ENCODE measurements around the gene FGGY. TPM values are rescaled to one million over a fixed set of nuclear protein-coding genes. Genes with fewer than 3 reads are reported as not detected.
A peak's percentile ranks its signal among the peaks of the same experiment; 100 is the strongest.

The FGGY gene
- total RNA-seq, 2 experiments from 2014 or later, result 11.9 to 13.6 TPM

GRCh38 chr1:59442492-59442891 lies 145.6 kb downstream of the FGGY start:
- Mint-ChIP-seq H3K27ac (peak overlapping the region; percentile 1), H3K36me3 (ENCODE audit: low read depth) (no peaks in the 10 kb centered on the region), H3K27me3 (no peaks in the 10 kb centered on the region), H3K4me1 (ENCODE audit: low read depth) (peaks cover 6% of the 10 kb centered on the region), H3K4me3 (no peak overlapping the region), H3K9me3 (no peaks in the 10 kb centered on the region)
- ChIA-PET CTCF (no interaction called here), POLR2A (no interaction called here)
- intact Hi-C loops (cut with micrococcal nuclease), result no loop called here
- peak; percentile 73 for ATAC-seq
- no peak for TF ChIP-seq CTCF (IDR thresholded peaks at IDR 0.05)
- no peak for DNase-seq

GRCh38 chr1:59443310-59443709 lies 146.4 kb downstream of the FGGY start:
- Mint-ChIP-seq H3K27ac (no peak overlapping the region), H3K36me3 (ENCODE audit: low read depth) (no peaks in the 10 kb centered on the region), H3K27me3 (no peaks in the 10 kb centered on the region), H3K4me3 (no peak overlapping the region), H3K9me3 (no peaks in the 10 kb centered on the region), H3K4me1 (ENCODE audit: low read depth) (peaks cover 6% of the 10 kb centered on the region)
- ATAC-seq, result no peak
- POLR2A ChIA-PET, result no interaction called here
- no peak for TF ChIP-seq CTCF (IDR thresholded peaks at IDR 0.05)
- CTCF ChIA-PET, result no interaction called here
- intact Hi-C loops (cut with micrococcal nuclease), result no loop called here
- no peak for DNase-seq

- peaks cover 6% of the 10 kb centered on the region for H3K4me1 Mint-ChIP-seq (ENCODE audit: low read depth)
- ATAC-seq (no peak), DNase-seq (no peak)
- H3K9me3 Mint-ChIP-seq, result no peaks in the 10 kb centered on the region
- H3K36me3 Mint-ChIP-seq (ENCODE audit: low read depth), result no peaks in the 10 kb centered on the region
- no peak for TF ChIP-seq CTCF (IDR thresholded peaks at IDR 0.05)
- H3K27me3 Mint-ChIP-seq, result no peaks in the 10 kb centered on the region
- no peak overlapping the region for H3K27ac Mint-ChIP-seq
- POLR2A ChIA-PET, result no interaction called here
- no peak overlapping the region for H3K4me3 Mint-ChIP-seq
- CTCF ChIA-PET, result no interaction called here
- intact Hi-C loops (cut with micrococcal nuclease), result no loop called here
Measured at GRCh38 chr1:59444520-59444919, 147.6 kb downstream of the FGGY start.

GRCh38 chr1:59445040-59445439 lies 148.1 kb downstream of the FGGY start:
- no peaks in the 10 kb centered on the region for H3K27me3 Mint-ChIP-seq
- ATAC-seq (no peak), DNase-seq (no peak)
- no peaks in the 10 kb centered on the region for H3K36me3 Mint-ChIP-seq (ENCODE audit: low read depth)
- ChIA-PET POLR2A (no interaction called here), CTCF (no interaction called here)
- no peak overlapping the region for H3K4me3 Mint-ChIP-seq
- intact Hi-C loops (cut with micrococcal nuclease), result no loop called here
- no peak overlapping the region for H3K27ac Mint-ChIP-seq
- H3K9me3 Mint-ChIP-seq, result no peaks in the 10 kb centered on the region
- peaks cover 6% of the 10 kb centered on the region for H3K4me1 Mint-ChIP-seq (ENCODE audit: low read depth)
- no peak for TF ChIP-seq CTCF (IDR thresholded peaks at IDR 0.05)

GRCh38 chr1:59446257-59446901 lies 149.5 kb downstream of the FGGY start:
- Mint-ChIP-seq H3K9me3 (no peaks in the 10 kb centered on the region), H3K27ac (no peak overlapping the region), H3K4me3 (no peak overlapping the region), H3K4me1 (ENCODE audit: low read depth) (peaks cover 6% of the 10 kb centered on the region), H3K36me3 (ENCODE audit: low read depth) (no peaks in the 10 kb centered on the region), H3K27me3 (no peaks in the 10 kb centered on the region)
- ChIA-PET POLR2A (no interaction called here), CTCF (no interaction called here)
- ATAC-seq (no peak), DNase-seq (no peak)
- intact Hi-C loops (cut with micrococcal nuclease), result no loop called here
- TF ChIP-seq CTCF (IDR thresholded peaks at IDR 0.05), result no peak
